Measurements from ENCODE around the gene CEP57.
"Not testable (repeated sequence)": the region's sequence is repeated elsewhere in the genome, so short reads cannot be mapped to it uniquely, and the experiment has no call there.

CEP57 gene

DNA sequence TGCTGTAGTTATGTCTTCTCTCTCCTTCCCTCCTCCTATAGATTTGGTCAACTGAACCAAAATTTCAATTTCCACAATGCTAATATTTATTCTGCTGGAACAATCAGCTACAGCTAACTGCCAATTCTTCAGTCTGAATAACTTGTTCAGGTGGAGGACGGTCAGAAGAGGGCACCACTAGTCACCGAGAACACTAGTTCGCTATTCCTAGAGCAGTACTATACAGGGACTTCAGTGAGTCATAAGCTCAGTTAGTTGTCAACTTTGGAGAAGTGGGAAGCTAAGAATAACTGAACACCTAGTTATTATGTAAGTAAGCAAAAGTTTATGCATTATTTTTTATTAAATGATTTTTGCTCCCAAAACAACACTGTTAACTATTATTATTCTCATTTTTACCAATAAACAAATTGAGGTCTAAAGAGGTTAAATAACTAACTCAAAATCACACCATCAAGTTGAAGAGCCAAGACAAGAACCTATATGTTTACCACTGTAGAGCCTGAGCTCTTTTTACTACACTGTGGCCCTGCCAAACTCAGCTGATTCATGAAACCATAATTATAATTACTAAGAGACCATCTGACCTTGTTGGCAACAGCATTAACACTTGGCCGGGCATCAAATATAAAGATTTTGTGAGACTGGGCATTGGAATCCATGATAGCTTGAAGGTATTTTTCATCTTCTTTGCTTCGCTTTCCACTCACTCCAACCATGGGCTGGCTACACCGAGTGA is 59.0 kb downstream of the CEP57 start:
- Histone ChIP-seq H3K27me3 (ENCODE audit: insufficient read depth, low read length) (no peaks in the 10 kb centered on the region), H3K4me3 (ENCODE audit: low read length) (no peak overlapping the region), H3K4me1 (ENCODE audit: insufficient read depth, low read length) (no peaks in the 10 kb centered on the region), H3K36me3 (ENCODE audit: insufficient read depth, low read length) (peaks cover 63% of the 10 kb centered on the region), H2AFZ (ENCODE audit: low read depth, low read length) (no peak overlapping the region), H3K9me3 (ENCODE audit: low read length) (no peaks in the 10 kb centered on the region)

DNA sequence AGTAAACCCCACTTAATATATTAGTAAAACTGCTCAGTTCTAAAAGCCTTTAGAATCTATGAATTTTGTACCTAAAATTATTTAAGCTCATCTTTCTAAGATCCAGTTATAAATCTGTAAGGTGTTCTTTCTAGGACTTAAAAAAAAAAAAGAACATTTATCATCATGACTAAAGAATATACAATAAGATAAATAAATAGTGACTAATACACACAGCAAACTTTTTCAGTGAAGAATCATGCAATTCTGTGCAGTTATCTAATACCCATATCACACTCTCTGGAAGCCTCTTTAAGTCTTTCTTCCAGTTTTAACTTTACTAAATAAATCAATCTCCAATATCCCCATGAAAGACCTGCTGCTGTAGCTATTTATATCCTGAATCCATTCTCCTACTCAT is 59.8 kb downstream of the CEP57 start:
- Histone ChIP-seq H3K27me3 (ENCODE audit: insufficient read depth, low read length) (no peaks in the 10 kb centered on the region), H2AFZ (ENCODE audit: low read depth, low read length) (no peak overlapping the region), H3K9me3 (ENCODE audit: low read length) (no peaks in the 10 kb centered on the region)

DNA sequence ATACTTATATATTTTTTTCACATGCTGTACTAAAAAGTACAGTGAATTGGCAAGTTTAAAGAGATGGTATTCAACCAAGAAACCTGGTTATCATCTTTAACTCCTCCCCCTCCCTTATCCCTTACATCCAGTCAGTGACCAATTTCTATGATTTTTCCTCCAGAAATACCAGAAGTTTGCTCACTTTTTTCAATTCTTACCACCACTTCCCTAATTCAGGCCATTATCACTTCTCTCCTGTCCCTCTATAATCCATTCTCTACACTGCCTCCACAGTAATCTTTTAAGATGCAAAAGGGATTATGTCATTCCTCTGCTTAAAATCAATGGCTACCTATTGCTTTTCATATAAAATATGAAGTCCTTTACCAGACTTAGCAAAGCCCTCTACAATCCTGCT is 62.8 kb downstream of the CEP57 start:
- Histone ChIP-seq H3K9me3 (ENCODE audit: low read length) (no peaks in the 10 kb centered on the region), H3K4me1 (ENCODE audit: insufficient read depth, low read length) (no peaks in the 10 kb centered on the region), H2AFZ (ENCODE audit: low read depth, low read length) (no peak overlapping the region), H3K36me3 (ENCODE audit: insufficient read depth, low read length) (peaks cover 55% of the 10 kb centered on the region), H3K27me3 (ENCODE audit: insufficient read depth, low read length) (no peaks in the 10 kb centered on the region), H3K4me3 (ENCODE audit: low read length) (no peak overlapping the region)

More for the DNA sequence above, 59.8 kb downstream of the CEP57 start:
- no peak overlapping the region for H3K4me3 ChIP-seq (ENCODE audit: low read length)
- H3K4me1 ChIP-seq (ENCODE audit: insufficient read depth, low read length): no peaks in the 10 kb centered on the region
- H3K36me3 ChIP-seq (ENCODE audit: insufficient read depth, low read length): peaks cover 57% of the 10 kb centered on the region

DNA sequence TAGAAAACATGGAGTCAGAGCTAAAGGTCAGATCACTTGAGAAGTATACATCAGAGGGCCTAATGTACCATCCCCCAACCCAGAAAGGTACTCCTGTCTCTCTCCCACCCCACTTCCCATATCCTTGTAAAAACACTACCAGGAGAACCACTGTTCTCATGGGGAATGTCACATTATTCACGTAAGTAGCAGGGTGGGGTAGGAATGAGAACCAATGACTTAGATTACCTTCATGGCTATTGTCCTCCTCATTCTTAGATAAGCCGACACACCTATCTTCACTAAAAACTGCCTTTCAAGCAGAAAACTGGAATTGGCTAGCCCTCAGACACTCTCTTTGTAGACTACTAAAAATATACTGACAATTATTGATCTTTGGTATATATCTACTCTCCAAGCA is 63.6 kb downstream of the CEP57 start:
- Histone ChIP-seq H2AFZ (ENCODE audit: low read depth, low read length) (no peak overlapping the region), H3K4me1 (ENCODE audit: insufficient read depth, low read length) (no peaks in the 10 kb centered on the region), H3K4me3 (ENCODE audit: low read length) (no peak overlapping the region), H3K9me3 (ENCODE audit: low read length) (no peaks in the 10 kb centered on the region), H3K36me3 (ENCODE audit: insufficient read depth, low read length) (peaks cover 55% of the 10 kb centered on the region), H3K27me3 (ENCODE audit: insufficient read depth, low read length) (no peaks in the 10 kb centered on the region)

DNA sequence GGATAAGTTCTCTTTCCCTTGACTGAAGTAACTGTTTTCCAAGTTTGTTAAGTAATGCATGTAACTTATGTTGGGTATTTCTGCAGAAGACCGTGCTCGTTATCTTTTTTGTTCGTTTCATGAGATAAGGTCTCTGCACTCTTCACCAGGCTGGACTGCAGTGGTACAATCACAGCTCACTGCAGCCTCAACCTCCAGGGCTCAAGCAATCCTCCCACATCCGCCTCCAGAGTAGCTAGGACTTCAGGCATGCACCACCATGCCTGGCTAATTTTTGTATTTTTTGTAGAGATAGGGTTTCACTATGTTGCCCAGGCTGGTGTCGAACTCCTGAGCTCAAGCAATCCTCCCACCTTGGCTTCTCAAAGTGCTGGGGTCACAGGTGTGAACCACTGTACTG is 64.1 kb downstream of the CEP57 start:
- H3K4me3 ChIP-seq (ENCODE audit: low read length); H2AFZ ChIP-seq (ENCODE audit: low read depth, low read length); H3K9me3 ChIP-seq (ENCODE audit: low read length); H3K27me3 ChIP-seq (ENCODE audit: insufficient read depth, low read length); H3K4me1 ChIP-seq (ENCODE audit: insufficient read depth, low read length): not testable (repeated sequence)
- H3K36me3 ChIP-seq (ENCODE audit: insufficient read depth, low read length): peaks cover 52% of the 10 kb centered on the region

DNA sequence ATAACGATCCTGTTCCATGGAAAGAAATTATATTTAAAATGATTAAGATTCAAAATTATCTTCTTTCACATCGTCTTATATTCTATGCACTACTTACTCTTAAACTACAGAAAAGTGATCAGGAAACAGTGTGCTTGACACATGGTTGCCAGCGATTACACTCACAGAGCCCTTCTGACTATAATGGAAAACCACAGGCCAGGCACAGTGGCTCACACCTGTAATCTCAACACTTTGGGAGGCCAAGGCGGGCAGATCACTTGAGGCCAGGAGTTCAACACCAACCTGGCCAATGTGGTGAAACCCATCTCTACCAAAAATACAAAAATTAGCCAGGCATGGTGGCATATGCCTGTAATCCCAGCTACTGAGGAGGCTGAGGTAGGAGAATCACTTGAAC is 69.7 kb downstream of the CEP57 start:
- peaks cover 54% of the 10 kb centered on the region for H3K36me3 ChIP-seq (ENCODE audit: insufficient read depth, low read length)
- H3K4me3 ChIP-seq (ENCODE audit: low read length); H2AFZ ChIP-seq (ENCODE audit: low read depth, low read length); H3K9me3 ChIP-seq (ENCODE audit: low read length); H3K27me3 ChIP-seq (ENCODE audit: insufficient read depth, low read length); H3K4me1 ChIP-seq (ENCODE audit: insufficient read depth, low read length): not testable (repeated sequence)

DNA sequence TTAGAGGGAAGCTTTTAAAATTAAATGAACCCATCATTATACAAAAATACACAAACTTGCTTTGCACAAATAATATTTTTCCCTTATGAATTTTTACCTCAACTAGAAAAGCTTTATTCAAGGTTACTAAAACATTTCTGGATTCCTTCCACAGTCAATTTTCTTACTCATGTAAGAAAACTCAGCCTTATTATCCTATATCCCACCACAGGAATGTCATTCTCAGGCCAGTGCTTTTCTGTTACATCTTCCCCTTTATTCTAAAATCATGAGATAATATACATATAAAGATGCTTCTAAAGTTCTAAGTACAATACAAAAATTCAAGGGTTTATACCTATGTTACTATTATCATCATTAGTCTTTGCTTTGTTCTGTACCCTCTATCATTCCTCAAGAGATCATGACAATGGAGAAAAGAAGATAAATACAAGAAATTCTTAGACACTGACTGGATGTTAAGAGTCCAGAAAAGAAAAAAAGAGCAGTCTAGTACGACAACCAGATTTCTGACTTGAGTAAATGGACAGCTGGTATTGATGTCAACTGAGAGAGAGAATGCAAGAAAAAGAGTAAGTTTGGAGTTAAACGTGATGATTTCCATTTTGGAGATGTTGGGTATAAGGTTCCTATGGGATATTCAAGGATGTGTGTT is 73.3 kb downstream of the CEP57 start:
- Histone ChIP-seq H3K36me3 (ENCODE audit: insufficient read depth, low read length) (peaks cover 33% of the 10 kb centered on the region), H3K27me3 (ENCODE audit: insufficient read depth, low read length) (no peaks in the 10 kb centered on the region), H2AFZ (ENCODE audit: low read depth, low read length) (no peak overlapping the region), H3K4me3 (ENCODE audit: low read length) (no peak overlapping the region), H3K4me1 (ENCODE audit: insufficient read depth, low read length) (peaks cover 10% of the 10 kb centered on the region), H3K9me3 (ENCODE audit: low read length) (no peaks in the 10 kb centered on the region)

DNA sequence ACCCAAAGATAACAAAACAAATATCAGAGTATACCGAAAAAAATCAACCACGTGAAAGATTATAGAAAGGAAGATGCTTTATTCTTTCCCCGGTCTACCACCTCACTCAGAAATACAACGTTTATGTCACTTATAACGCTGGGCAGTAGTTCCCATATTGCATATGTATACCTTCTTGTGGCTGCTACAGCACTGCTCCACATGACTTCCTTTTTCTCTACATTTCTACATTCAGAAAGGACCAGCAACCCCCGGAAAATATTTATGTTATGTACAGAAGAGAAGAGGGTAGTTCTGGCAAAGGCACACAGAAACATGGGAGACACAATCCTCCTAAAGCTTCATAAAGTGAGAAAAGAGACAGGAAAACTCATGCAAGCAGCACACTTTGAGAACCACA is 76.8 kb downstream of the CEP57 start:
- no peak overlapping the region for H3K4me3 ChIP-seq (ENCODE audit: low read length)
- no peak overlapping the region for H2AFZ ChIP-seq (ENCODE audit: low read depth, low read length)
- peaks cover 10% of the 10 kb centered on the region for H3K4me1 ChIP-seq (ENCODE audit: insufficient read depth, low read length)
- H3K36me3 ChIP-seq (ENCODE audit: insufficient read depth, low read length): peaks cover 17% of the 10 kb centered on the region
- H3K27me3 ChIP-seq (ENCODE audit: insufficient read depth, low read length): no peaks in the 10 kb centered on the region
- no peaks in the 10 kb centered on the region for H3K9me3 ChIP-seq (ENCODE audit: low read length)

DNA sequence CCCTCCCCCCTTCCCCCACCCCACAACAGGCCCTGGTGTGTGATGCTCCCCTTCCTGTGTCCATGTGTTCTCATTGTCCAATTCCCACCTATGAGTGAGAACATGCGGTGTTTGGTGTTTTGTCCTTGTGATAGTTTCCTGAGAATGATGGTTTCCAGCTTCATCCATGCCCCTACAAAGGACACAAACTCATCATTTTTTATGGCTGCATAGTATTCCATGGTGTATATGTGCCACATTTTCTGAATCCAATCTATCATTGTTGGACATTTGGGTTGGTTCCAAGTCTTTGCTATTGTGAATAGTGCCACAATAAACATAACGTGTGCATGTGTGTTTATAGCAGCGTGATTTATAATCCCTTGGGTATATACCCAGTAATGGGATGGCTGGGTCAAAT is 80.6 kb downstream of the CEP57 start:
- not testable (repeated sequence) for H2AFZ ChIP-seq (ENCODE audit: low read depth, low read length); H3K36me3 ChIP-seq (ENCODE audit: insufficient read depth, low read length); H3K9me3 ChIP-seq (ENCODE audit: low read length); H3K27me3 ChIP-seq (ENCODE audit: insufficient read depth, low read length); H3K4me3 ChIP-seq (ENCODE audit: low read length); H3K4me1 ChIP-seq (ENCODE audit: insufficient read depth, low read length)

DNA sequence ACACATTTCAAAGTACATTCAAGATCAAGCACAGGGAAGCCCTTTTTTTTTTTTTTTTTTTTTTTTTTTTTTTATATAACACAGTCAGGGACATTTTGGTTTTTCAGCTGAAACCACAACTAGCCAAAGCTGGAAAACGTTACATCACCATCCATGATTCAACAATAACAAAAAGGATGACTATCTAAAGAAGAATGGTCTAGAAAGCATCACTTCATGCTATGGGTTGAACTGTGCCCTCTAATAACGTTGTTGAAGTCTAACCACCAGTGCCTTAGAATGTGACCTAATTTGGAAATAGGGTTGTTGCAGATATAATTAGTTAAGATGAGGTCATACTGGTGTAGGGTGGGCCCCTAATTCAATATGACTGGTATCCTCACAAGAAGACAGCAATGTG is 87.0 kb downstream of the CEP57 start:
- Histone ChIP-seq H3K27me3 (ENCODE audit: insufficient read depth, low read length) (no peaks in the 10 kb centered on the region), H3K4me1 (ENCODE audit: insufficient read depth, low read length) (no peaks in the 10 kb centered on the region), H3K36me3 (ENCODE audit: insufficient read depth, low read length) (peaks cover 9% of the 10 kb centered on the region)

More for the DNA sequence above, 87.0 kb downstream of the CEP57 start:
- peaks cover 5% of the 10 kb centered on the region for H3K9me3 ChIP-seq (ENCODE audit: low read length)
- no peak overlapping the region for H2AFZ ChIP-seq (ENCODE audit: low read depth, low read length)
- no peak overlapping the region for H3K4me3 ChIP-seq (ENCODE audit: low read length)

Measured in neuron (in vitro differentiated cells).